Embryonic facial prominence (tissue), 1 donor: ENCODE measurements around the gene PLEKHA1.

ENCODE experiments used
- DNase-seq: peaks from one replicate; pipeline ENCODE4 v3.0.0-alpha.2; 2016; ENCODE audit errors: extremely low spot score

The PLEKHA1 gene

DNA sequence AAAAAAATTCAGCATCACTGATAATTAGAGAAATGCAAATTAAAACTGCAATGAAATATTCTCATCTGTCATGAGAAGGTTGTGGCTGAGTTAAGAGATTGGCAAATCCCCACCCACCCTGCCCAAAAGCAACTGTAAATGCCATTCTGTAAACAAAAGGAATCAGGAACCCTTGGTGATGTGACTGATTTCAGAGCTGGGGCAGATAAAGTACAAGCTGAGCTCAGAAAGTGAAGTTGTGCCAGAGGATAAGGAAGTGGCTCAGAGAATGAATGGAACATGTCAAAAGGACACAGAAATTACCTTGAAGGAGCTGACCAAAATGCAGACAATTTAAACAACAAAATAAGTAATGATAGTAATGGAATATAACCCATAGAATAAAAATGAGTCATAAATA, 47.2 kb downstream of the PLEKHA1 start:
- no peak for DNase-seq

DNA sequence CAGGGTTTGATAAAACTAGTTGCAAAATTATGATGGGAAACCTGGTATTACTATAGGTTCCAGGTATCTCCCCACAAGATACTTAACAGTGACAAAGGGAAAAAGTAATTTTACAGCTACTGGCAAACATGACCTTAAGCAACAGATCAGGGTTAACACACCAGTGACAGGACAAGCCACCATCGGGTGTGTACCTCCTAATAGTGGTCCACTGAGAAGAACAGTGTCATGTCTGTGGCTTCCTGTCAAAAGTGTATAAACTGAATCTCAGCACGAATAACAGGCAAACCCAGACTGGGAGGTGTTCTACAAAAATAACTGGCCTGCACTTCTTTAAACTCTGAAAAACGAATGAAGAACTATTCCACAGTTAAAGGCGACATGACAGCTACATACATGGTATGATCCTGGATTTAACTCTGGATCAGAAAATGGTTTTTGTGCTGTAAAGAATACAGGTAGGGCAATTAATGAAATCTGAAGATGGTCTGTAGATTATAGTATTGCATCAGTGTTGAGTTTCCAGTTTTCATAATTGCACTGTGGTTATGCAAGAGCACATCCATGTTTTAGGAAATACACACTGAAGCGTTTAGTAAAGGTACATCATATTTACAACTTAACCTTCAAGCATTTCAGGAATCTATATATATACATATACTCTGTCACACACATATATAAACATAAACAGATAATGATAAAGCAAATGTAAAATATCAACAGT, 47.9 kb downstream of the PLEKHA1 start:
- no peak for DNase-seq

DNA sequence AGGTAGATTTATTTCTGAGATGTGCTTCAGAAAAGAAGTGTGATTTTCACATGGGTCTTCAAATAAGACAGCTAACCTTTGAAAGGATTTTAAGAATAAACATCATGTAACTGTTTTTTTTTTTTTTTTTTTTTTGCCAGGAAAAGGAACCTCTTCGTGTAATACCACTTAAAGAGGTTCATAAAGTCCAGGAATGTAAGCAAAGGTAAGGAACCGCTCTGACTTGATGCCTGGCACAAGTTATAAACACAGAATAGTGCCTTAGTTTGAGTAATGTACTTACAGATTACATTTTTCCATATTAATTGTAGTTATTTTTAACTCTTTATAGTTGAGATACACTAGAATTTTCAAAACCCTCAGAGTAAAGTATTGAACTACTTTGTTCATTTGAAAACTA, 49.6 kb downstream of the PLEKHA1 start:
- no peak for DNase-seq

DNA sequence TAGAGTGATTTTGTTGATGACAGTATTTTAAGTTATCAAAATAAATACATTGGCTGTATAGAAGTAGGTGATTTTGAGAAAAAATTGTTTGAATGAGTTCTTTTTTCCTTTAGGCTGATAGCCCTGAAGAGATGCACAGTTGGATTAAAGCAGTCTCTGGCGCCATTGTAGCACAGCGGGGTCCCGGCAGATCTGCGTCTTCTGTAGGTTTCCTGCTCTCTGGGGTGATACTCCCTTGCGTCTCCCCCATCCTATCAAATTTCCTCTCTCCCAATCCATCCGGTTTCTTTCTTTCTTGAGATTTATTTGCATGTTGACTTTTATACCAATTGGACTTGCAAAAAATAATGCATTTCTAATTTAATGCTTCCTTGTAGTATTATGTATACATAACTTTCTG, 52.3 kb downstream of the PLEKHA1 start:
- no peak for DNase-seq

DNA sequence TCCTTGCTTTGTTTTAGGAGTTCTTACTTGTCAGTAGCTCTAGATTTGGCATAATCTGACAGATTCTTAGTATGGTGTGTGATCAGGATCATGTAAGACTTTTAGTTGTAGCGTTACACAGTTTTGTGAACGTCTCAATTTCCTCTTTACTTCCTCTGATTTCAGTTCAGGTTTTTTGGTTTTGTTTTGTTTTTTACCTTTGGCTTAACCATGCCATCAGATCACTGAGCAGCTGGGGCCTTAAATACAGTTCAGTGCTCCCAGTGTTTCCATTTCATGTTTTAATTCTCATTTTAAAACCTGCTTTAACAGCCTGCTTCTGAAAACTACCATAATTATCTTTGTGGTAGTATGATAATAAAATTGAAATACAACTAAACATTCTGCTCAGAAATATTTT, 52.8 kb downstream of the PLEKHA1 start:
- DNase-seq = no peak

DNA sequence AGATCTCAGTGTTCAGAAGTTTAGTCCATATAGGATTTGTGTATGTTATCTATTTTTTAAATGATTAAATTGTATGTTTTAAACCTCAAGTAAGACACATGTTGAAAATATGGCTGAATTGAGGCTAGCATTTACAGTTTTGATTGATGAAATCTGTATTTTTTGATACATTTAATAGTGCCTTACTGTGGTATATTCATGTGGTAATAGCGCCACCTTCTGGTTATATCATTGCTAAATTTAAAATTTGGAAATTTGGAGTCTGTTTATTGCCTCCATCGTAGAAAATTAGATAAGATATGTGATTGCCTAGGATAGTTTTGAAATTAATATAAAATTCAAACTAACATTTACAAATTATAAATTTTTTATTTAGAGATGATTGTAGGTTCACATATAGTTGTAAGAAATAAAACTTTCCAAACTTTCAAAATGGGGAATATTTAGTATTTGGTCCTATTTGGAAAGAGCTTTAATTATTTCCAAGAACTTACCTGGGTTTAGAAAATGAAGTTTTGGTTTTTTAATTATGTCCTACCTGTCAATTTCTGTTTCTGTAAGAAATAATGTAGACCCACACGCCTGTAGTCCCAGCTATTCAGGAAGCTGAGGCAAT, 60.8 kb downstream of the PLEKHA1 start:
- peak; percentile 47 for DNase-seq

DNA sequence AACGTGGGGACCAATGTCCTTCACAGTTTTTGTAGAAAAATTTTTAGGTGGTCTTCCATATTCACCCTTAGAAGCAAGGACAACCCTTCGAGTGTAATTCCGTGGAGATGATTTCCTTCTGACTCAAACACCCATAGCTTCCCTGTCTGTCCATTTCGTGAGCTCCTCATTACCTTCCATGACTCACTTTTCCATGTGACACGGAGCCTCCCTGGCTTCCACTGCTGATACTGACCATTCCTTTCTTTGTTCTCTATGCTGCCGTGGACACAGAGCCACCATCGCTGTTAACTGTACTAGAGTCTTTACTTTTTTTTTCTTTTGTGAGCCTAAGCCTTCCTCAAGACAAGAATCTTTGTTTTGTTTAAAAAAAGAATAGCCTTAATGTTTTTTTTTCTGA, 67.5 kb downstream of the PLEKHA1 start:
- DNase-seq = no peak

DNA sequence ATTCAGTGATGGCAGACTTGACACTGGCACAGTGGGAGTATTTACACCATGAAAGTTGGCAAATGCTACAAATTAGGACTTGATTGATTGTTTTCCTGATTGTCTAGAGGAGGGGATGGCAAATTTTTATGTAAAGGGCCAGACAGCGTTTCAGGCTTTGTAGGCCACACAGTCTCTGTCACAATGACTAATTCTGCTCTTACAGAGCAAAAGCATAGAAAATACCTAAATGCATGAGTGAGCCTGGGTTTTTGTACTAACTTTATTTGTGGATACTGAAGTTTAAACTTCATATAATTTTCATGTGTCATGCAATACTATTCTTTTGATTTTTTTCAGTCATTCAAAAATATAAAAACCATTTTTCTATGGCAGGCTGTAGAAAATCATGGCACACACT, 71.0 kb downstream of the PLEKHA1 start:
- no peak for DNase-seq

DNA sequence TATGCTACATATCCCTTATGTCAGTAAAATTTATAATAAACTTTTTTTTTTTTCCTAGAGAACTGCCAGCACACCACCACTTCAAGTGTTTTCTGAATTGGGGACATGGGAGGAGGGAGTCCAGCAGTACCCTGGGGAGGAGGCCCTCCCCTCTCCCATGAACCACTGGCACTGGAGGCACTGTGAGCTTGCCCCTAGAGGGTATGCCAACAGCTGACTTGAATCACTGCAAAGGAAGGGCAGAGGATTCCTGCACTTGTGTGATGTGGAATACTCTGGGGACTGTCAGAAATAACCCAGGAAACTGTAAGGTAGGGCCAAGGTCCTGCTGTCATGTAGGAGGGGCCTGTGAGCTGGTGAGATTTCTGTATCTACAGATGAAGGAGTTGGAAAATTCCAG, 71.4 kb downstream of the PLEKHA1 start:
- DNase-seq = no peak

DNA sequence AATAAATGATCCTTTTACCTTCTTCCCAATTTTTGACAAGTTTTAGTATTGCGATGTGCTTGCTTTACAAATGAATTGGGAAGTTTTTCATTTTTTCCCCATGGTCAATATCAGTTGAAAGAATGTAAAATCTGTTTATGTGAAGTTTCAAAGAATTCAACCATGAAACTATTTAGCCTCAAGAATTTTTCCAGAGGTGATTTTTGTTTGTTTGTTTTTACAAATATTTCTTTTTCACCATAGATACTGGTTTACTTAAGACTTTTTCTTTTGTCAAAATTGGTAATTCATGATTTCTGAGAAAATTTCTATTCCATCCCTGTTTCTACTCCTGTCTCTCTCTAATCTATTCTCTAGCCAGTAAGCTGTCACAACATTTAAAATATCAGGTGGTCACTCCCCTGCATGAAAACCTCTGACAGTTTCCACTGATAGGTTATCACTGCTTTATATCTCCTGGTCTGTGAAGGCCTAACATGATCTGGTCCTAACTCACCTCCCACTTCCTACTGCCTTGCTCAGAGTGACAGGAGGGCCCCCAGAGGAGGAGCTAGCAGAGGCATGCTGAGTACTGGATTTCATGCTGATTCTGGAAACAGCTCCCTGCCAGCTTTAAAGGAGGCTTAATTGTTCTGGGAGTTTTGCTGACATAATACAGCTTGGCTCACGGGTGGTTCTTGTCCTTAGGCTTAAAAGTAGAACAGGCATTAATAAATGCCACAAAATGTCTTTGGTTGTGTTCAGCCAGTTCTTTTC, 72.3 kb downstream of the PLEKHA1 start:
- DNase-seq = no peak

DNA sequence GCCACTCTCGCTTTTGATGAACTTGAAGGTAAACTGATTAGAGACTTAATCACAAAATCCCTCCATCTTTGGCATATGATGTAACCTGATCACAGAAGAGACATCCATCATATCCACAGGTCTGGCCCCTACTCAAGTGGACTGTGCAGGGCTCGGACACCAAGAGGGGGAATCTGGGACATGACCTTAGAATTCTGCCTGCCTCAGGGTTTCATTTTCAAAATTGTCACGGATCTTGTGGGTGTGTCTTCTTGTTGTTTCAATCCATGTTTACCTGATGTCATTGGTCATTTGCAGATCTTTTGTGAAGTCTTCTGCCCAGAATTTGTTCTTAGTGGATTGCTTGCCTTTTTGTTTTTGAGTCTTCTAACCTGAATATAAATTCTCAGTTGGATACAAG, 74.1 kb downstream of the PLEKHA1 start:
- DNase-seq = no peak

DNA sequence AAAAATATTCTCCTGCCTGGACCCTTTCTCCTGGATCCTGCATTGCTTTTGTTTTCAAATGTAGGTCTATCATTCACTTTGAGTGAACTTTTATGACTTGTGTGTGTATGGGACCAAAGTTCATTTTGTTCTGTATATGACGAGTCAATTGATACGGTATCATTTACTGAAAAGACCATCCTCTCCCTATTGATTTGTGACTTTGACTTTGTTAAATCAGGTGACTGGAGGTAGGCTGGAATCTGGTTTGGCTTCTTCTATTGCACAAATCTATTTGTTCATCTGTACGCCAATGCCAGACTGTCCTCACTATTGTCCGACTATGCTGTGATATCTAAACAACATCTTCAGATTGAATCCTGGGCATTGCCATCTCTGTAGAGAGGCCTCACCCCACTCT, 74.6 kb downstream of the PLEKHA1 start:
- DNase-seq = no peak

DNA sequence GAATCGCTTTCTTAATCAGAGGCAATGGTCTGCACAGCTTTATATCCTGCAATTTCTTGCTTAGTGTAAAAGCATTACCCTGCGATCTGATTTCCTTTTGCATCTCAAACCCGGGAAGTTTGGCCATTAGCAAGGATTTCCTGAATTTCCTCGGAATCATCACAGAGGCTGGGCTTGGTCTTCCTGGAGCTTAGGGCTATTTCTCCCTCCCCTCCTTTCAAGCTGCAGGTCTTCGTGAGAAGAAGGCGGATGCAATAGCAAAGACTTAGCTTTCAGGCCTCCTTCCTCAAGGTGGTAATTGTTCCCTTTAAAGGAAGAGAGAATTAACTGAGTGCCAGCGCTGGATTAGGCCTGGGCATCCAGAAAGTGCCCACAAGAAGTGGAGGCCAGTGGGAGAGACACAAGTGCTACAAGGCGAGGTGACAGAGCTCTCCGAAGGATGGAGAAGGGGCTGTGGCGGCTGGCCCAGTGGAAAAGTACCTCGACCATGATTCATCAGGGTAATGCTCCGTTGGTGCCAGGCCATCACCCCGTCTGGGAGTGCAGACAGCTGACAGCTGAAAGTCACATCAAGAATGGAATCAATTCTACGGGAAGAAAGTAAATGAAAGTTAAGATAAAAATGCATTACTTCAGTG, 76.0 kb downstream of the PLEKHA1 start:
- no peak for DNase-seq

DNA sequence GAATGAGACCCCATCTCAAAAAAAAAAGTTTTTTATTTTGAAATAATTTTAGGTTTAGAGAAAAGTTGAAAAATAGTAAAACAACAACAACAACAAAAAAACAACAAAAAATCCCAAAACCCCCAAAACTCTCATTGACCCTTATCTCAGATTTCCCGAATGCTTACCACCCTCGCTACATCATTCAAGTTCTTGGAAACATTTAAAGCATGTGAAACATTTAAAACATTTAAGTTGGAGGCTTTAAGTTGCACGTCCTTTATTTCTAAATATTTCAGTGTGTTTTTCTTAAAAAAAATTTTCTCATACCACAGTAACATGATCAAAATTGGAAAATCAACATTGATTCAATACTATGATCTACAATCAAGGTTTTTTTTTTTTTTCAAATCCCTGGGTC, 79.6 kb downstream of the PLEKHA1 start:
- no peak for DNase-seq

DNA sequence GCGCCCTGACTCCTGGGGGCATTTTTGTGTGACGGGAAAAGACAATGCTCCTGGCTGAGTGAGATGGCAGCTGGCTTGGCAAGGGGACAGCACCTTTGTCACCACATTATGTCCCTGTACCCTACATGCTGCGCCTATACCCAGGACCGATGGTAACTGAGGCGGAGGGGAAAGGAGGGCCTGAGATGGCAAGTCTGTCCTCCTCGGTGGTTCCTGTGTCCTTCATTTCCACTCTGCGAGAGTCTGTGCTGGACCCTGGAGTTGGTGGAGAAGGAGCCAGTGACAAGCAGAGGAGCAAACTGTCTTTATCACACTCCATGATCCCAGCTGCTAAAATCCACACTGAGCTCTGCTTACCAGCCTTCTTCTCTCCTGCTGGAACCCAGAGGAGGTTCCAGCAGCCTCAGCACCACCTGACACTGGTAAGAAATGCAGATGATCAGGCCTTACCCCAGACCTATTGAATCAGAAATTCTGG, 80.1 kb downstream of the PLEKHA1 start, which contains the start of gene ARMS2:
TSS of gene ARMS2 (plus strand) at position 51 of the 478 bp plus-strand sequence. CDS start at position 126, 75 bp downstream.
- no peak for DNase-seq

DNA sequence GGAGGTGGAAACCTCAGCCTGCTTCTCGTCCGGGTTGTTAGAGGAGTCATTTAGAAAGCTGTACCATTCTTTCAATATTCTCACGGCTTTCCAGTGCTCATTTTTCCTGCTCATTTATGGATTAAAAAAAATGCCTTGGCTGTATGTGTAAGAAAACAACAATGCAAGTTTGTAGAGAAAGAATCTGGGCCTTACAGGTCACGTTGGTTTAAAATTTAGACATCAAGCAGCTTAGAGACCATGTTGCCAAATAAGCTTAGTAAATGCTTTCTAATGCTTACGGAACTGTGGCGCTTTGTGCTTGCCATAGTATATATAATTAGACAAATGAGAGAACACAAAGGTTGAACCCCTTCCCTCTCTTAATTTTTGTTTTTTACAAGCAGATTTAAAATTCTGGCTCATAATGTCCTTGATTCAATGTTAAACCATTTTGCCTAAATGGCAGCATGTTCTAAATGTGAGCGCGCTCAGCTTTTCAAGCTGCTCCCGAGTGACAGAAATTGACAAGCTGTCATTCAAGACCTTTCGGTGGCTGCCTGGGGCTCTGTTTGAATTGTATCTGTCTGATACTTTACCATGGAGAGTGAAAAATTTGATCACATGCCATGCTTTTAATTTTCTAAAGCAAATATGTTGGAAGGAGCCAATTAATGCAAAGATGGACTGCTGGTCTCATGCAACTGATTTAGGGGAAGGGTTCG, 81.0 kb downstream of the PLEKHA1 start:
- no peak for DNase-seq

DNA sequence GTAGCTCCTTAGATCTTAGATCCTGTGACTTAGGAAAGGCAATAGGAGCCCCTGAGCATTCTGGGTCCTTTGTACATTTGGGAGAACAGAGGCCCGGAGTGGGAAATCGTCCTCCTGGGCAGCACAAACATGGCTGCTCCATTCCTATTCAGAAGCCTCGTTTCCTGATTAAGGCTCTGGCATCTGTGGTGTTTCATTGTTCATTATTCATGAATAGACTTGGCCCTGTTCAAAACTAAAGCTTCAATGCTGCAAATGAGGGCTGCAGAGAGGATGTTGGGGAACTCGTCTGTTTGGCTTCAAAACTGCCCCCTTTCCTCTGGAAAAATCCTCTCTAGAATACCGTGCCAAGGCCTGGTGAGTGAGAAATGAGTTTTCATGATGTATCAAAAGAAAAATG, 83.4 kb downstream of the PLEKHA1 start:
- no peak for DNase-seq

DNA sequence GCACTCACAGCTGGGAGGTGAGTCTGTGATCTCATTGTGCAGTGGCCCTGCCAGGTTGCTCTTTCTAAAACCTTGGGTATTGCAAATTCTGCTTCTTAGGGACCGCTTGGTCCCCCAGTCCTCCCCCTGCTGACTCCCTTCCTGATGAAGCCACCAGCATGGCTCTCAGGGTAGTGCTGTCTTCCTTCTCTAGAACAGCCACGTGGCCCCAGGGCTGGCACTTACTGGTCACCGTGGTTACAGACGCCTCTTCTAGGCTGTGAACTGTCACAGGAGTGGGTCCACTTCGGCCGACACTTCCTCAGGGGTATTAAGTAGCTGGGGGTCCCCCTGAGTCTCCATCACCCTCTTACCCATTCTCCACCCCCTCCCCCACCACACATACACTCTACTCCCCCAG, 84.2 kb downstream of the PLEKHA1 start:
- no peak for DNase-seq

DNA sequence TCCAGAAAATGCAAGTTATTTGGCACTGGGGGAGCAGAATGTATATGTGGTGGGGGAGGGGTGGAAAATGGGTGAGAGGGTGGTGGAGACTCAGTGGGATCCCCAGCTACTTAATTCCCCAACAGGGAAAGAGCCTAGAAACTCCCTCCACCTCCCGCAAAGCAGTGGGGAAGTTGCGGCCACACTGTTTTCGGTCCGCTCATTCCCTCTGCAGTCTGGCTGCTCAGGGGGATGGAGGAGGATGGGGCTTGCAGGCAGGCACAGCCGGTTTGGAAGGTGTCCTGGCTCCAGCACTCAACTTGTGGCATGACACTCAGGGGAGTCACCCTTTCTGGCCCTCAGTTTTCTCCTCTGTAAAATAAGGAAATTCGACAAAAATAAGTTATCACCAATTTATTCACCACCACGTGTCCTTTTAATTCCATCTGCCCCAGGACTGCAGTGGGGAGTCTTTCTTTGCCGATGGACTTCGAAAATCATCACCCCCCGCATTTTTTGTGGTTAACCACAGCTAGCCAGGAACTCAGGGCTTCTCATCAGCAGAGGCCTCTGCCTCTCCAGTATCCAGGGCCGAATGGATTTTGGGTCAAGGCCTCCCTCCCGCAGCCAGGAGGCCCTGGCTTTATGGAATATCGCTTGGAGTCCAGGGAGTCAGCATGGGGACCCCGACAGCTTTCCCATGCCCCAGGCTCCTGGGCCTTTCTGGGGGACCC, 85.2 kb downstream of the PLEKHA1 start:
- no peak for DNase-seq

DNA sequence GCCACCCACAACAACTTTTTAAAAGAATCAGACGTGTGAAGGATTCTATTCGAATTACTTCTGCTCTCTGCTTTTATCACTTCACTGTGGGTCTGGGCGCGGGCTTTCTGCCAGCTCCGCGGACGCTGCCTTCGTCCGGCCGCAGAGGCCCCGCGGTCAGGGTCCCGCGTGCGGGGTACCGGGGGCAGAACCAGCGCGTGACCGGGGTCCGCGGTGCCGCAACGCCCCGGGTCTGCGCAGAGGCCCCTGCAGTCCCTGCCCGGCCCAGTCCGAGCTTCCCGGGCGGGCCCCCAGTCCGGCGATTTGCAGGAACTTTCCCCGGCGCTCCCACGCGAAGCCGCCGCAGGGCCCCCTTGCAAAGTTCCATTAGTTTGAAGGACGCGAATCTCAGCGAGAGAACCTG, 86.4 kb downstream of the PLEKHA1 start:
- no peak for DNase-seq

DNA sequence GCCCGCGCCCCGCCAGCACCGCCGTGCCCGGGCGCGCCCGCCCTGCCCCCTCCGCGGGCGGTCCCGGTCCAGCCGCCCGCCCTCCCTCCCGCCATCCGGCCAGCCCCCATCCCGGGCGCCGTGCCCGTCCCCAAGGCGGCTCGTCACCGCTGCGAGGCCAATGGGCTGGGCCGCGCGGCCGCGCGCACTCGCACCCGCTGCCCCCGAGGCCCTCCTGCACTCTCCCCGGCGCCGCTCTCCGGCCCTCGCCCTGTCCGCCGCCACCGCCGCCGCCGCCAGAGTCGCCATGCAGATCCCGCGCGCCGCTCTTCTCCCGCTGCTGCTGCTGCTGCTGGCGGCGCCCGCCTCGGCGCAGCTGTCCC, 86.8 kb downstream of the PLEKHA1 start, which contains the start of gene HTRA1:
TSS of gene HTRA1 (plus strand) at position 187 of the 362 bp plus-strand sequence. CDS start at position 287, 100 bp downstream.
- no peak for DNase-seq
